ENCODE data around the gene CHMP6. TPM values are rescaled to one million over a fixed set of nuclear protein-coding genes. Genes with fewer than 3 reads are reported as not detected.

Gene CHMP6
- polyA plus RNA-seq, 1 donor from 2014 or later = 35.1 TPM

DNA sequence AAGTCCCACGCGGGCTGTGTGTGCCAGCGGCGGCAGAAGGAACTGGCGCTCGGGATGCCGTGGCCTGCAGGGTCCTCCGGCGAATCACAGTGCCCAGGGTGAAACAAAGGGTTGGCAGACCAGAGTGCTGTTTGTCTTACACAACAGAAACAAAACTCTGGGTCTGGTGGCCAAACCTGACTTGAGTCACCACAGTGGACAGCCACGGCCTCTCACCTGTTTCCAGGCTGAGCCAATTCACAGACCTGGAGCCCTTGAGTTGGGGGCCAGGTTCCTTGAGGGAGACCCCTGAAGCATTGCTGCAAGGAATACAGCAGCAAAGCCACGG is 2.1 kb upstream of the CHMP6 start:
- H3K4me2 ChIP-seq (ENCODE audit: low read length) = no peak overlapping the region
- H3K9me3 ChIP-seq (ENCODE audit: low read length) = no peaks in the 10 kb centered on the region
- H3K9me2 ChIP-seq (ENCODE audit: insufficient read depth, low read length) = no peaks in the 10 kb centered on the region
- no peak overlapping the region for H2AFZ ChIP-seq (ENCODE audit: low read depth, low read length)
- no peak overlapping the region for H3K27ac ChIP-seq (ENCODE audit: low read length)
- no peaks in the 10 kb centered on the region for H3K36me3 ChIP-seq (ENCODE audit: insufficient read depth, low read length)
- no peaks in the 10 kb centered on the region for H3F3A ChIP-seq (ENCODE audit: insufficient read depth, low read length, poor library complexity, severe bottlenecking)
- no peaks in the 10 kb centered on the region for H3K27me3 ChIP-seq (ENCODE audit: insufficient read depth, low read depth, low read length)
- no peaks in the 10 kb centered on the region for H3K79me2 ChIP-seq (replicated peaks; ENCODE audit: insufficient read depth, low read length)
- H4K20me1 ChIP-seq (ENCODE audit: insufficient read depth) = no peaks in the 10 kb centered on the region
- H3K9ac ChIP-seq (ENCODE audit: low read length) = no peak overlapping the region
- H3K4me3 ChIP-seq (ENCODE audit: low read length) = no peak overlapping the region
- no peak for TF ChIP-seq MXI1 (conservative IDR thresholded peaks at IDR 0.05; ENCODE audit: poor library complexity, severe bottlenecking)
- no peak for TF ChIP-seq TAF1 (IDR thresholded peaks at IDR 0.05; ENCODE audit: low read depth)
- TF ChIP-seq, protein P1, sequence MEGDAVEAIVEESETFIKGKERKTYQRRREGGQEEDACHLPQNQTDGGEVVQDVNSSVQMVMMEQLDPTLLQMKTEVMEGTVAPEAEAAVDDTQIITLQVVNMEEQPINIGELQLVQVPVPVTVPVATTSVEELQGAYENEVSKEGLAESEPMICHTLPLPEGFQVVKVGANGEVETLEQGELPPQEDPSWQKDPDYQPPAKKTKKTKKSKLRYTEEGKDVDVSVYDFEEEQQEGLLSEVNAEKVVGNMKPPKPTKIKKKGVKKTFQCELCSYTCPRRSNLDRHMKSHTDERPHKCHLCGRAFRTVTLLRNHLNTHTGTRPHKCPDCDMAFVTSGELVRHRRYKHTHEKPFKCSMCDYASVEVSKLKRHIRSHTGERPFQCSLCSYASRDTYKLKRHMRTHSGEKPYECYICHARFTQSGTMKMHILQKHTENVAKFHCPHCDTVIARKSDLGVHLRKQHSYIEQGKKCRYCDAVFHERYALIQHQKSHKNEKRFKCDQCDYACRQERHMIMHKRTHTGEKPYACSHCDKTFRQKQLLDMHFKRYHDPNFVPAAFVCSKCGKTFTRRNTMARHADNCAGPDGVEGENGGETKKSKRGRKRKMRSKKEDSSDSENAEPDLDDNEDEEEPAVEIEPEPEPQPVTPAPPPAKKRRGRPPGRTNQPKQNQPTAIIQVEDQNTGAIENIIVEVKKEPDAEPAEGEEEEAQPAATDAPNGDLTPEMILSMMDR (IDR thresholded peaks at IDR 0.05; ENCODE audit: poor library complexity, severe bottlenecking) = no peak
- TF ChIP-seq POLR2AphosphoS5 (IDR thresholded peaks at IDR 0.05) = no peak
- TF ChIP-seq, protein P2, sequence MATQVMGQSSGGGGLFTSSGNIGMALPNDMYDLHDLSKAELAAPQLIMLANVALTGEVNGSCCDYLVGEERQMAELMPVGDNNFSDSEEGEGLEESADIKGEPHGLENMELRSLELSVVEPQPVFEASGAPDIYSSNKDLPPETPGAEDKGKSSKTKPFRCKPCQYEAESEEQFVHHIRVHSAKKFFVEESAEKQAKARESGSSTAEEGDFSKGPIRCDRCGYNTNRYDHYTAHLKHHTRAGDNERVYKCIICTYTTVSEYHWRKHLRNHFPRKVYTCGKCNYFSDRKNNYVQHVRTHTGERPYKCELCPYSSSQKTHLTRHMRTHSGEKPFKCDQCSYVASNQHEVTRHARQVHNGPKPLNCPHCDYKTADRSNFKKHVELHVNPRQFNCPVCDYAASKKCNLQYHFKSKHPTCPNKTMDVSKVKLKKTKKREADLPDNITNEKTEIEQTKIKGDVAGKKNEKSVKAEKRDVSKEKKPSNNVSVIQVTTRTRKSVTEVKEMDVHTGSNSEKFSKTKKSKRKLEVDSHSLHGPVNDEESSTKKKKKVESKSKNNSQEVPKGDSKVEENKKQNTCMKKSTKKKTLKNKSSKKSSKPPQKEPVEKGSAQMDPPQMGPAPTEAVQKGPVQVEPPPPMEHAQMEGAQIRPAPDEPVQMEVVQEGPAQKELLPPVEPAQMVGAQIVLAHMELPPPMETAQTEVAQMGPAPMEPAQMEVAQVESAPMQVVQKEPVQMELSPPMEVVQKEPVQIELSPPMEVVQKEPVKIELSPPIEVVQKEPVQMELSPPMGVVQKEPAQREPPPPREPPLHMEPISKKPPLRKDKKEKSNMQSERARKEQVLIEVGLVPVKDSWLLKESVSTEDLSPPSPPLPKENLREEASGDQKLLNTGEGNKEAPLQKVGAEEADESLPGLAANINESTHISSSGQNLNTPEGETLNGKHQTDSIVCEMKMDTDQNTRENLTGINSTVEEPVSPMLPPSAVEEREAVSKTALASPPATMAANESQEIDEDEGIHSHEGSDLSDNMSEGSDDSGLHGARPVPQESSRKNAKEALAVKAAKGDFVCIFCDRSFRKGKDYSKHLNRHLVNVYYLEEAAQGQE (IDR thresholded peaks at IDR 0.05; ENCODE audit: borderline replicate concordance) = no peak
- TF ChIP-seq EZH2 (IDR thresholded peaks at IDR 0.05; ENCODE audit: borderline replicate concordance, insufficient read depth, low read length, poor library complexity, severe bottlenecking) = no peak

DNA sequence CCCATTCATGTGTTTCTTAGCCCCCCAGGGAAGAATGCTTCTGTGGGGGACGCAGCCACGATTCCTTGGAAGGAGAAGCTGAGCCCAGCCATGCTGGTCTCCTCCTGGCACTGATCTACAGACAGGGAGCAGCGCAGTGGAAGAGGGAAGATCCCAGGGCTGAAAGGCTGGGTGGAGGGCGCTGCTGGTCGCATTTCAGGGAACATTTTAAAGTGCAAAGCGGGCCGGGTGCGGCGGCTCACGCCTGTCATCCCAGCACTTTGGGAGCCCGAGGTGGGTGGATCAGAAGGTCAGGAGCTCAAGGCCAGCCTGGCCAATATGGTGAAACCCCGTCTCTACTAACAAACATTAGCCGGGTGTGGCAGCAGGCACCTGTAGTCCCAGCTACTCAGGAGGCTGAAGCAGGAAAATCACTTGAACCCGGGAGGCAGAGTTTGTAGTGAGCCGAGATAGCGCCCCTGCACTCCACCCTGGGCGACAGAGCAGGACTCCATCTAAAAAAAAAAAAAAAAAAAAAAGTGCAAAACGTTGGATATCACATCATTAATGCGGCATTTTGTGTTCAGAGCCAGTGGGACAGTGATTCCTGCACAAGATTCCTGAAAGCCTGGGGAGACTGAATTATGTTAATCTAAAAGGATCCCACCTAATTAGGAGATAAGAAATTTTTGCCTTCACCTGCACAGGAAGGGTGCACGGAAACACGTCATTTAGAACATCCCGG is 558 bp upstream of the CHMP6 start:
- Histone ChIP-seq H3K9ac (ENCODE audit: low read length) (peak overlapping the region; percentile 73), H3K27me3 (ENCODE audit: insufficient read depth, low read depth, low read length) (no peaks in the 10 kb centered on the region), H3K9me3 (ENCODE audit: low read length) (no peaks in the 10 kb centered on the region), H3K27ac (ENCODE audit: low read length) (no peak overlapping the region), H3K9me2 (ENCODE audit: insufficient read depth, low read length) (no peaks in the 10 kb centered on the region), H4K20me1 (ENCODE audit: insufficient read depth) (no peaks in the 10 kb centered on the region), H3K79me2 (replicated peaks; ENCODE audit: insufficient read depth, low read length) (no peaks in the 10 kb centered on the region), H3F3A (ENCODE audit: insufficient read depth, low read length, poor library complexity, severe bottlenecking) (no peaks in the 10 kb centered on the region), H2AFZ (ENCODE audit: low read depth, low read length) (peak overlapping the region; percentile 73), H3K36me3 (ENCODE audit: insufficient read depth, low read length) (no peaks in the 10 kb centered on the region), H3K4me2 (ENCODE audit: low read length) (peak overlapping the region; percentile 45), H3K4me3 (ENCODE audit: low read length) (peak overlapping the region; percentile 82)
- no peak for TF ChIP-seq TAF1 (IDR thresholded peaks at IDR 0.05; ENCODE audit: low read depth)
- TF ChIP-seq EP300 (conservative IDR thresholded peaks at IDR 0.05; ENCODE audit: poor library complexity, severe bottlenecking) = no peak
- TF ChIP-seq, protein P1 (IDR thresholded peaks at IDR 0.05; ENCODE audit: poor library complexity, severe bottlenecking) = no peak
- no peak for TF ChIP-seq MXI1 (conservative IDR thresholded peaks at IDR 0.05; ENCODE audit: poor library complexity, severe bottlenecking)
- no peak for TF ChIP-seq POLR2AphosphoS5 (IDR thresholded peaks at IDR 0.05)
- TF ChIP-seq, protein P2 (IDR thresholded peaks at IDR 0.05; ENCODE audit: borderline replicate concordance) = no peak
- TF ChIP-seq RAD21 (conservative IDR thresholded peaks at IDR 0.05) = no peak
- TF ChIP-seq EZH2 (IDR thresholded peaks at IDR 0.05; ENCODE audit: borderline replicate concordance, insufficient read depth, low read length, poor library complexity, severe bottlenecking) = no peak
- no peak for TF ChIP-seq SMC3 (conservative IDR thresholded peaks at IDR 0.05; ENCODE audit: poor library complexity)

All from neural cell (in vitro differentiated cells).